SW480 (cell line): ENCODE results near the gene TJAP1.
"Not testable (repeated sequence)": the region's sequence is repeated elsewhere in the genome, so short reads cannot be mapped to it uniquely, and the experiment has no call there.

ENCODE experiments used
- DNase-seq: peaks from one replicate; pipeline ENCODE4 v3.0.0-alpha.2; 2016; ENCODE audit warnings: low spot score

TJAP1 gene

DNA sequence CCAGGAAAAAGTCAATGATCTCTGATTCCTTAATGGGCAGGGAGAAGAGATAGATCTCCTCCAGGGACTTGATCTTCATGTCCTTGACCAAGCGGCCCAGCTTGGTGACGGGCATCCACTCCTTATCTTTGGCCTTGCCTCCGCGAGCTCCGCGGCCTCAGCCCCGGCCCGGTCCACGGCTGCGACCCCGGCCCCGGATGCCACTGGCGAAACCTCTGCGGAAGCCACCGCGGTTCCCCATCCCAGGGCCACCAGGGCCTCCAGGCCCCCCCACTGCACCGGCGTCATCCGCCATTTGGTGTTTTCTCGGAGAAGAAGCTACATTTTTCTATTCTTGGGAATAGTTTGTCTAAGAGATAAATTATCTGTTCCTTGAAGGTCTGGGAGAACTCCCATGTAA, 62.0 kb downstream of the TJAP1 start:
- DNase-seq = not testable (repeated sequence)

DNA sequence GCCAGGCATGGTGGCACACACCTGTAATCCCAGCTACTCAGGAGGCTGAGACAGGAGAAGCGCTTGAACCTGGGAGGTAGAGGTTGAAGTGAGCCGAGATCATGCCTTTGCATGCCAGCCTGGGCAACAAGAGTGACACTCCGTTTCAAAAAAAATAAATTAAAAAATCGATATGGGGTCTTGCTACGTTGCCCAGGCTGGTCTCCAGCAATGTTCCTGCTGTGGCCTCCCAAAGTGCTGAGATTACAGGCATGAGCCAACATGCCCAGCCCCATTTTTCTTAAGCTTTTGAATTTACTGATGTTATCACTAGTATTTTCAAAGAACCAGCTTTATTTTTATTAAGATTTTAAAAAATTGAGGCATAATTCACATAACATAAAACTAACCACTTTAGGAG, 63.1 kb downstream of the TJAP1 start:
- no peak for DNase-seq

DNA sequence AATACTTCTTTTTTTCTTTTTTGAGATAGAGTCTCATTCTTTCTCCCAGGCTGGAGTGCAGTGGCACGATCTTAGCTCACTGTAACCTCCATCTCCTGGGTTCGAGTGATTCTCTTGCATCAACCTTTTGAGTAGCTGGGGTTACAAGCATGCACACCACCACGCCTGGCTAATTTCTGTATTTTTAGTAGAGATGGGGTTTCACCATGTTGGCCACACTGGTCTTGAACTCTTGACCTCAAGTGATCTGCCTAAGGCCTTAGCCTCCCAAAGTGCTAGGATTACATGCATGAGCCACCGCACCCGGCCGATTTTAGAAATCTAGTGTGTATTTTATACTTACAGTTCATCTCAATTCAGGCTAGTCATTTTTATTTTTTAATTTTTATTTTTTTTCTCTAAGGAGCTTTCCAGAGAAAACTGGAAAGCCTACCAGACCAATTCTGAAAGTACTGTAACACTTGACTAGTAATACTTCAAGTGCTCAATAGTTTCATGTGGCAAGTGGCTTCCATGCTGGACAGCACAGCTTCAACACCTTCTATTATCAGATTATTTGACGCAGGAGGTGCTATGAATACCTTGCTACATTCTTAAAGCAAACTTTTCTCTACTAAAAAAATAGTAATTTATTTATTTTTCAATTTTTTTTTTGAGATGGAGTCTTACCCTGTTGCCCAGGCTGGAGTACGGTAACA, 64.6 kb downstream of the TJAP1 start:
- DNase-seq = no peak

DNA sequence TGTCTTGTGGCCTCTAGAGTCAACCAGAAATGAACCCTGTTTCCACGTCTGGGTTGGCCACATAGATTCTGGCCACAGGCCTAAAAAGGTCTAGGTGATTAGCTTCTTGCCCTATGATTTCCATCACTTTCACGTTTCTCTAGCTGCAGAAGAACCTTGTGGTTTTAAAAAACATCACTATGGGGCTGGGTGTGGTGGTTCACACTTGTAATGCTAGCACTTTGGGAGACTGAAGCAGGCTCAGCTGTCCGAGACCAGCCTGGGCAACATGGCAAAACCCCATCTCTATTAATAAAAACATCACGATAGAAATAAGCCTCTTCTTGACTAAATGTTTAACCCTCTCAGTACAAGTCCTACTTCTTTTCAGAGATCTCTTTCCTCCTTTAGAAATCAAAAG, 67.1 kb downstream of the TJAP1 start:
- no peak for DNase-seq

DNA sequence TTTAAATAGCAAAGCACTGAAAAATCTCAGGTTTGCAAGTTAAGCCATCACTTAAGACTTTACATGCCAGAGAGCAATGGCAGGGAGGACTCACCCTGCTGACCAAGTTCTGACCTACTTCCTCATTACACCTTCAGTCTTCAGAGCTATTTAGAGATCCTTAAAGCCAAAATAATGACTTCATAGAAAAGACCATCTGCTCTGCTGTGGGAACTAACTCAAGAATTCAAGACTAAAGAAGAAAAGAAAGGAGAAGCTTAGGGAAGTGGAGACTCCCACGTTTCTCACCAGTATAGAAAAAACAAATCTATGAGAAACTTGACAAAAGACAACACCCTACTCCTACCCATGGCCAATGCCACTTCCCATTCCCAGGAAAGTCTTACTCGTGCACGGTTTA, 69.9 kb downstream of the TJAP1 start:
- DNase-seq = no peak
